Suppressor macrophage treated with lipopolysaccharide for 1 hour (primary cell): Measurements from ENCODE around the gene PEAR1.

Source experiments
- DNase-seq, 3 donors: peaks; one replicate each; pipeline ENCODE4 v3.0.0-alpha.2; 2020 to 2022

PEAR1 gene

GRCh38 chr1:156860628-156861423 is 32.7 kb upstream of the PEAR1 start, which contains the start of gene NTRK1:
NTRK1 (plus strand) TSS chr1:156860865; CDS start chr1:156860935, 70 bp downstream.
- peak in 1 of 3 donors; percentile 47 for DNase-seq

GRCh38 chr1:156862584-156862983 is 30.9 kb upstream of the PEAR1 start:
- DNase-seq, result no peak

- no peak for DNase-seq
These were observed 30.4 kb upstream of the PEAR1 start for GRCh38 chr1:156862997-156863599.

- DNase-seq, result no peak
These were observed 29.9 kb upstream of the PEAR1 start for GRCh38 chr1:156863631-156864030.

- DNase-seq, result no peak
These were observed 28.7 kb upstream of the PEAR1 start for GRCh38 chr1:156864796-156865195.

GRCh38 chr1:156865258-156865657 is 28.3 kb upstream of the PEAR1 start:
- no peak for DNase-seq

GRCh38 chr1:156865865-156866248 is 27.7 kb upstream of the PEAR1 start:
- no peak for DNase-seq

GRCh38 chr1:156866249-156866909 is 27.1 kb upstream of the PEAR1 start:
- no peak for DNase-seq

- no peak for DNase-seq
These were observed 25.2 kb upstream of the PEAR1 start for GRCh38 chr1:156868341-156868740.

- DNase-seq, result no peak
These were observed 24.1 kb upstream of the PEAR1 start for GRCh38 chr1:156869455-156869854.

- DNase-seq, result no peak
These were observed 19.9 kb upstream of the PEAR1 start for GRCh38 chr1:156873659-156874058.

- no peak for DNase-seq
These were observed 19.4 kb upstream of the PEAR1 start for GRCh38 chr1:156874142-156874541.

- no peak for DNase-seq
These were observed 18.8 kb upstream of the PEAR1 start for GRCh38 chr1:156874572-156875340.

- DNase-seq, result no peak
These were observed 18.2 kb upstream of the PEAR1 start for GRCh38 chr1:156875341-156875615.

GRCh38 chr1:156876281-156876680 is 17.2 kb upstream of the PEAR1 start:
- no peak for DNase-seq

GRCh38 chr1:156877433-156878170 is 15.9 kb upstream of the PEAR1 start:
- DNase-seq, result no peak

GRCh38 chr1:156879876-156880275 is 13.6 kb upstream of the PEAR1 start:
- no peak for DNase-seq

- DNase-seq, result no peak
These were observed 13.0 kb upstream of the PEAR1 start for GRCh38 chr1:156880473-156880872.

GRCh38 chr1:156881101-156881500 is 12.4 kb upstream of the PEAR1 start:
- no peak for DNase-seq

GRCh38 chr1:156881663-156882062 is 11.9 kb upstream of the PEAR1 start:
- no peak for DNase-seq

GRCh38 chr1:156882543-156882942 is 11.0 kb upstream of the PEAR1 start:
- no peak for DNase-seq

- no peak for DNase-seq
These were observed 9.6 kb upstream of the PEAR1 start for GRCh38 chr1:156883919-156884318.
